8988T (cell line): ENCODE results near the gene LCE5A.
"Not testable (repeated sequence)": the region's sequence is repeated elsewhere in the genome, so short reads cannot be mapped to it uniquely, and the experiment has no call there.

Experiments
- DNase-seq: peaks from one replicate; pipeline ENCODE4 v3.0.0; 2011

The LCE5A gene

GRCh38 chr1:152517237-152517811 is 6.7 kb downstream of the LCE5A start:
- DNase-seq: no peak

GRCh38 chr1:152519851-152520250 is 9.2 kb downstream of the LCE5A start:
- DNase-seq: no peak

GRCh38 chr1:152520561-152521090 is 10.0 kb downstream of the LCE5A start:
- DNase-seq: no peak

GRCh38 chr1:152525080-152525641 is 14.6 kb downstream of the LCE5A start:
- DNase-seq: no peak

GRCh38 chr1:152533327-152533938 is 22.8 kb downstream of the LCE5A start:
- no peak for DNase-seq

- no peak for DNase-seq
These were observed 25.2 kb downstream of the LCE5A start for GRCh38 chr1:152535774-152536173.

- DNase-seq: no peak
These were observed 26.9 kb downstream of the LCE5A start for GRCh38 chr1:152537496-152537895.

- DNase-seq: no peak
These were observed 29.3 kb downstream of the LCE5A start for GRCh38 chr1:152539901-152540300.

GRCh38 chr1:152543820-152544219 is 33.2 kb downstream of the LCE5A start:
- DNase-seq: no peak

GRCh38 chr1:152546704-152547103 is 36.1 kb downstream of the LCE5A start:
- no peak for DNase-seq

GRCh38 chr1:152548358-152548757 is 37.8 kb downstream of the LCE5A start:
- not testable (repeated sequence) for DNase-seq
